GM18858 (cell line): Measurements from ENCODE around the gene ENGASE.

Experiments used
- ATAC-seq: cut with Tn5 transposase; IDR thresholded peaks from one replicate; pipeline ENCODE4 v1.9.1; 2021; ENCODE audit not compliant: unreplicated experiment

ENGASE gene

DNA sequence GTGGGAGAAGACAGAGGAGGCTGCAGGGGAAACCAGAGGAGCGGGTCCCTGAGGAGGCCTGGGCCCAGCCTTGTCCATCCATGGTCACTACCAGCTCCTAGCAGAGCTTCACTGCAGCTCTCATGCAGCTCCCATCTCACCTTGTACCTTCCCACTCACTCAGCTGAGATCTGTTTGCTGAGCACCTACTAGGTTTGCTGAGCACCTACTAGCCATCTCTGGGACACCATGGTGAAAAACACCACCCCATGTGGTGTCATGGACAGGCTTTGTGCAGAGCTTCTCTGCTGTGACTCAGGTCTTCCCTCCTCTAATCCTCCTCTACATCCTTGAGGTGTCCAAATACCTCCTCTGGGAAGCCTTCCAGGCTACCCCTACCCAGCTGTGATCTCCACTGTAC lies 58.6 kb downstream of the ENGASE start:
- ATAC-seq = no peak

DNA sequence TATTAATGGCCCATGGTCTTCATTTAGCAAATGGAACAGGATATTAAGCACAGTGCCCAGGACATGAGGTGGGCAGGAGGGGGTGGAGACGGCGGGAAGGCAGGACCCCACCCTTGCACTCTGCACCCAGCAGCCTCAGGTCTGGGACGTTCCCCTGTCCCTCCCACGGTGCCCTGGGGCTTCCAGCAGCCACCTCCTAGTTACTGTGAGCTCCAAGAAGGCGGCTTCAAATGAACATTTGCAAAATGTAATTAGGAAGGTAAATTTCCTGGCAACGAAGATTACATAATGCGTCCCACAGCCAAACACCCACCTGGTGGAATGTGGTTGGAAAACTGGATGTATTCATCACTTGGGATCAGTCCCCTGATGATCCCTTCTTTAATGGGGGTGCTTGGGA lies 59.4 kb downstream of the ENGASE start:
- no peak for ATAC-seq

DNA sequence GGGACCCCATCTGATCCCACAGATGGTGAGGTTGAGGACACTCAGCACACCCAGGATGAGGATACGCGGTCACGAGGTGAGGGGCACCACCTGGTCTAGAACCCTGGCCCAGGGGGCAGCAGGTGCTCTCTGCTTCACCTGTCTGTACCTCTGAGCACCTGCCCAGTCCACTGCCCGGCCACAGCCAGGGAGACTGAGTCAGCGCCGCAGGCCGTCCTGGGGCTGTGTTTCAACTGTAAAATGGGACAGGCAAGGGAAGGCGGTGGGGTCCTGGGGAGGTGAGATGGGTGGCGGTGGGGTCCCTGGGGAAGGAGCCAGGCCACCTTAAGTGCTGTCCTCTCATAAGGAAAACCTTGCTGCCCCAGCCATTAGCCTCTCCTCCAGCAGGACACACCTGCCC lies 60.4 kb downstream of the ENGASE start:
- ATAC-seq = no peak

DNA sequence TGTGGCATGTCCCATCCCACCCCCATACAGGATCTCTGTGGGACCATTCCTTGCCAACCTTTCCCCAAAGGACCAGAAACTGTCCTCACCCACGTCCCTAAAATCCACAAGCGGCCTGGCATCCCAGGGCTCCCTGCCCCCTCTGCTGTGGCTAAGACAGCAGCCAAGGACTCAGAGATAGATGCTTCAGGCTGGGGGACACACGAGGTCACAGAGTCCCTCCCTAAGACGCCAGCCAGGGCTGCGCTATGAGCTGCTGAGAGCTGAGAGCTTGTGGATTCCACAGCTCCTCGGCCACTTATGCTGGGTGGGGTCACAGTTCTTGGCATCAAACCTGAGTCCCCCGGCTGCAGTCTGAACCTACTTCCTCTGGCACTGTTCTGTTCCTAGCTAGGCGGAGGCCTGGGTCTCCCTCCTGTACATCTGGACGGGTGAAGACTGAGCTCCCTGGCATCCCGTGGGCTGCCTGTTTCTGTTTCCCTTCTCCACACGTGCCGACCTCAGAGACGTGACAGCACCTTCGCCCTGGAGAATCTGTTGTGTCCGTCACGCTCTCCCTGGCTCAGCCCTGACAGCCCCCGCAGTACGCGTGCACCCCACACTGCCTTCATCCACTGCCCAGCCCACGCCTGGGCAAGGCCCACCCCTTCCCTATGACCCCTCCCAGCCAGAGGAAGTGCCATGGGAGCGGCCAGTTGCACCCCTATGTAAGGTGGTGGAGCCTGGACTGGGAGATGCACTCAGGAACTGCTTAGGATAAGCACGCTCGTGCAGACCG lies 61.2 kb downstream of the ENGASE start:
- no peak for ATAC-seq
